Stimulated activated naive B cell treated with anti-CD40 and anti-IgM and Interleukin-4, amounts not matched to agents 10 μg/mL and 1 μg/mL and 100 μg/mL, for 72 hours (primary cell): ENCODE results near the gene AKR1C8.
"Not testable (repeated sequence)": the region's sequence is repeated elsewhere in the genome, so short reads cannot be mapped to it uniquely, and the experiment has no call there.

Experiments used
- ATAC-seq, 2 donors: fragments of 150-1000 bp; cut with Tn5 transposase; replicated peaks; 2 replicates each; pipeline ENCODE4 v1.10.0; 2021; ENCODE audit warnings: moderate library complexity in 1 of 2
- DNase-seq: peaks from one replicate; pipeline ENCODE4 v3.0.0; 2021
- H3K27ac Mint-ChIP-seq: one replicate; pipeline ENCODE4 v1.8.0; 2022; ENCODE audit warnings: mild to moderate bottlenecking, mixed read lengths
- H3K27me3 Mint-ChIP-seq, 2 donors: one replicate each; pipeline ENCODE4 v1.8.0; 2022; ENCODE audit warnings: mixed read lengths in 2 of 2
- H3K36me3 Mint-ChIP-seq, 2 donors: one replicate each; pipeline ENCODE4 v1.8.0; 2022; ENCODE audit warnings: mixed read lengths in 2 of 2, mild to moderate bottlenecking in 1 of 2
- H3K4me1 Mint-ChIP-seq, 2 donors: one replicate each; pipeline ENCODE4 v1.8.0; 2022; ENCODE audit warnings: mixed read lengths in 2 of 2, mild to moderate bottlenecking in 1 of 2
- H3K4me3 Mint-ChIP-seq, 2 donors: one replicate each; pipeline ENCODE4 v1.8.0; 2022; ENCODE audit warnings: mild to moderate bottlenecking in 2 of 2, mixed read lengths in 2 of 2, moderate library complexity in 1 of 2
- H3K9me3 Mint-ChIP-seq, 2 donors: one replicate each; pipeline ENCODE4 v1.8.0; 2022; ENCODE audit warnings: mixed read lengths in 2 of 2, mild to moderate bottlenecking in 1 of 2

The AKR1C8 gene

GRCh38 chr10:5195727-5196374 is 10.9 kb upstream of the AKR1C8 start:
- no peak overlapping the region for H3K27ac Mint-ChIP-seq
- DNase-seq (no peak), ATAC-seq (no peak)
- H3K9me3 Mint-ChIP-seq, result peaks cover 0 to 2% of the 10 kb centered on the region in 2 donors
- H3K27me3 Mint-ChIP-seq, result peaks cover 0 to 6% of the 10 kb centered on the region in 2 donors
- no peaks in the 10 kb centered on the region for H3K36me3 Mint-ChIP-seq
- no peak overlapping the region for H3K4me3 Mint-ChIP-seq
- H3K4me1 Mint-ChIP-seq, result no peaks in the 10 kb centered on the region

GRCh38 chr10:5194431-5194830 is 9.5 kb upstream of the AKR1C8 start:
- Mint-ChIP-seq H3K9me3 (no peaks in the 10 kb centered on the region), H3K27me3 (peaks cover 0 to 2% of the 10 kb centered on the region in 2 donors), H3K36me3 (no peaks in the 10 kb centered on the region), H3K4me1 (no peaks in the 10 kb centered on the region), H3K4me3 (no peak overlapping the region), H3K27ac (no peak overlapping the region)
- no peak for DNase-seq
- no peak for ATAC-seq

- Mint-ChIP-seq H3K4me3 (no peak overlapping the region), H3K4me1 (no peaks in the 10 kb centered on the region), H3K27ac (no peak overlapping the region), H3K27me3 (no peaks in the 10 kb centered on the region), H3K9me3 (no peaks in the 10 kb centered on the region), H3K36me3 (no peaks in the 10 kb centered on the region)
- DNase-seq (no peak), ATAC-seq (no peak)
Measured at GRCh38 chr10:5188358-5188757, 3.4 kb upstream of the AKR1C8 start.

- no peak for DNase-seq
- H3K27ac Mint-ChIP-seq, result no peak overlapping the region
- no peak for ATAC-seq
- no peaks in the 10 kb centered on the region for H3K27me3 Mint-ChIP-seq
- no peaks in the 10 kb centered on the region for H3K4me1 Mint-ChIP-seq
- no peaks in the 10 kb centered on the region for H3K9me3 Mint-ChIP-seq
- H3K4me3 Mint-ChIP-seq, result no peak overlapping the region
- no peaks in the 10 kb centered on the region for H3K36me3 Mint-ChIP-seq
Measured at GRCh38 chr10:5187867-5188266, 2.9 kb upstream of the AKR1C8 start.

- DNase-seq (no peak), ATAC-seq (no peak)
- no peaks in the 10 kb centered on the region for H3K27me3 Mint-ChIP-seq
- H3K4me1 Mint-ChIP-seq, result no peaks in the 10 kb centered on the region
- H3K36me3 Mint-ChIP-seq, result no peaks in the 10 kb centered on the region
- no peak overlapping the region for H3K4me3 Mint-ChIP-seq
- no peak overlapping the region for H3K27ac Mint-ChIP-seq
- H3K9me3 Mint-ChIP-seq, result peaks cover 0 to 4% of the 10 kb centered on the region in 2 donors
Measured at GRCh38 chr10:5183923-5184322, 1.0 kb downstream of the AKR1C8 start.

- not testable (repeated sequence) for H3K4me1 Mint-ChIP-seq, ATAC-seq, DNase-seq, H3K9me3 Mint-ChIP-seq, H3K27me3 Mint-ChIP-seq, H3K4me3 Mint-ChIP-seq, H3K36me3 Mint-ChIP-seq, H3K27ac Mint-ChIP-seq
Measured at GRCh38 chr10:5180503-5180902, 4.4 kb downstream of the AKR1C8 start.

- not testable (repeated sequence) for H3K4me3 Mint-ChIP-seq, H3K36me3 Mint-ChIP-seq, H3K27ac Mint-ChIP-seq, ATAC-seq, H3K9me3 Mint-ChIP-seq, H3K27me3 Mint-ChIP-seq, H3K4me1 Mint-ChIP-seq, DNase-seq
Measured at GRCh38 chr10:5175581-5175980, 9.4 kb downstream of the AKR1C8 start.

GRCh38 chr10:5168897-5169420 is 16.0 kb downstream of the AKR1C8 start:
- no peaks in the 10 kb centered on the region for H3K27me3 Mint-ChIP-seq
- H3K4me1 Mint-ChIP-seq, result no peaks in the 10 kb centered on the region
- H3K9me3 Mint-ChIP-seq, result peaks cover 25% of the 10 kb centered on the region in 2 donors
- H3K27ac Mint-ChIP-seq, result no peak overlapping the region
- peaks cover 0 to 2% of the 10 kb centered on the region in 2 donors for H3K36me3 Mint-ChIP-seq
- no peak overlapping the region for H3K4me3 Mint-ChIP-seq
- ATAC-seq (no peak), DNase-seq (no peak)

GRCh38 chr10:5165738-5166137 is 19.2 kb downstream of the AKR1C8 start:
- Mint-ChIP-seq H3K4me3 (no peak overlapping the region), H3K27me3 (no peaks in the 10 kb centered on the region), H3K36me3 (peaks cover 0 to 2% of the 10 kb centered on the region in 2 donors), H3K9me3 (peaks cover 34 to 38% of the 10 kb centered on the region in 2 donors), H3K4me1 (no peaks in the 10 kb centered on the region), H3K27ac (no peak overlapping the region)
- DNase-seq, result no peak
- ATAC-seq, result no peak

- H3K9me3 Mint-ChIP-seq, result peaks cover 37 to 38% of the 10 kb centered on the region in 2 donors
- peaks cover 0 to 2% of the 10 kb centered on the region in 2 donors for H3K36me3 Mint-ChIP-seq
- DNase-seq (no peak), ATAC-seq (no peak)
- H3K4me1 Mint-ChIP-seq, result no peaks in the 10 kb centered on the region
- no peak overlapping the region for H3K27ac Mint-ChIP-seq
- no peak overlapping the region for H3K4me3 Mint-ChIP-seq
- no peaks in the 10 kb centered on the region for H3K27me3 Mint-ChIP-seq
Measured at GRCh38 chr10:5163487-5163886, 21.5 kb downstream of the AKR1C8 start.

GRCh38 chr10:5159126-5159525 is 25.8 kb downstream of the AKR1C8 start:
- no peak for DNase-seq
- no peaks in the 10 kb centered on the region for H3K36me3 Mint-ChIP-seq
- H3K4me3 Mint-ChIP-seq, result no peak overlapping the region
- no peak for ATAC-seq
- H3K4me1 Mint-ChIP-seq, result no peaks in the 10 kb centered on the region
- peaks cover 0 to 4% of the 10 kb centered on the region in 2 donors for H3K27me3 Mint-ChIP-seq
- no peak overlapping the region for H3K27ac Mint-ChIP-seq
- H3K9me3 Mint-ChIP-seq, result peaks cover 15 to 16% of the 10 kb centered on the region in 2 donors

GRCh38 chr10:5157501-5157900 is 27.4 kb downstream of the AKR1C8 start:
- peaks cover 0 to 4% of the 10 kb centered on the region in 2 donors for H3K27me3 Mint-ChIP-seq
- no peaks in the 10 kb centered on the region for H3K36me3 Mint-ChIP-seq
- no peak for DNase-seq
- no peak overlapping the region for H3K27ac Mint-ChIP-seq
- H3K4me3 Mint-ChIP-seq, result no peak overlapping the region
- no peaks in the 10 kb centered on the region for H3K4me1 Mint-ChIP-seq
- ATAC-seq, result no peak
- H3K9me3 Mint-ChIP-seq, result peaks cover 4 to 6% of the 10 kb centered on the region in 2 donors

GRCh38 chr10:5155951-5156350 is 29.0 kb downstream of the AKR1C8 start:
- H3K27ac Mint-ChIP-seq, result no peak overlapping the region
- H3K9me3 Mint-ChIP-seq, result peaks cover 1 to 4% of the 10 kb centered on the region in 2 donors
- DNase-seq (no peak), ATAC-seq (no peak)
- H3K36me3 Mint-ChIP-seq, result no peaks in the 10 kb centered on the region
- H3K4me3 Mint-ChIP-seq, result no peak overlapping the region
- H3K4me1 Mint-ChIP-seq, result no peaks in the 10 kb centered on the region
- peaks cover 0 to 4% of the 10 kb centered on the region in 2 donors for H3K27me3 Mint-ChIP-seq

GRCh38 chr10:5151076-5151475 is 33.9 kb downstream of the AKR1C8 start:
- Mint-ChIP-seq H3K27me3 (no peaks in the 10 kb centered on the region), H3K36me3 (no peaks in the 10 kb centered on the region), H3K9me3 (peaks cover 2 to 4% of the 10 kb centered on the region in 2 donors), H3K4me3 (no peak overlapping the region), H3K4me1 (no peaks in the 10 kb centered on the region), H3K27ac (no peak overlapping the region)
- no peak for ATAC-seq
- DNase-seq, result no peak

GRCh38 chr10:5148678-5149032 is 36.3 kb downstream of the AKR1C8 start:
- H3K27ac Mint-ChIP-seq, result no peak overlapping the region
- no peaks in the 10 kb centered on the region for H3K27me3 Mint-ChIP-seq
- peaks cover 2 to 4% of the 10 kb centered on the region in 2 donors for H3K9me3 Mint-ChIP-seq
- H3K4me1 Mint-ChIP-seq, result no peaks in the 10 kb centered on the region
- no peak for ATAC-seq
- H3K4me3 Mint-ChIP-seq, result no peak overlapping the region
- H3K36me3 Mint-ChIP-seq, result no peaks in the 10 kb centered on the region
- no peak for DNase-seq
